ENCODE measurements around the gene RABGAP1. TPM values are rescaled to one million over a fixed set of nuclear protein-coding genes. Genes with fewer than 3 reads are reported as not detected.

The RABGAP1 gene
- total and polyA plus RNA-seq, 2 experiments from 2014 or later: 8.5 to 33.9 TPM

DNA sequence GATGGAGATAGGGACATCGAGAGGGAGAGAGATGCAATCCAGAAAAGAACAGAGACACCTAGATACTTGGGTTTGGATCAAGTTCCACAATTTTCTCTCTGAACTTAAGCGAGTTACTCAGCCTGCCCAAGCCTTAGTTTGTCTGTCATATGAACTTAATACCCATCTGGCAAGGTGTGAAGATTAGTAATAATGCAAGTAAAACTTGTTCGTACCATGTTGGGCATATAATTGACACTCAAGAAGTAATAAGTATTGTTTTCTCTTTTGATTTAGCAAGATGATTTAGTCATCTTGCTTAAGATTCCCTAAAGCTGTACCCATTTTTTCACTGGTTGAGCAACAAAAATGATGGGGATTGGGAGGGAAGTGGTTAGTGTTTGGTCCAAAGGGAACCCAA is 7.5 kb downstream of the RABGAP1 start (continued):
- TF ChIP-seq, protein P1, sequence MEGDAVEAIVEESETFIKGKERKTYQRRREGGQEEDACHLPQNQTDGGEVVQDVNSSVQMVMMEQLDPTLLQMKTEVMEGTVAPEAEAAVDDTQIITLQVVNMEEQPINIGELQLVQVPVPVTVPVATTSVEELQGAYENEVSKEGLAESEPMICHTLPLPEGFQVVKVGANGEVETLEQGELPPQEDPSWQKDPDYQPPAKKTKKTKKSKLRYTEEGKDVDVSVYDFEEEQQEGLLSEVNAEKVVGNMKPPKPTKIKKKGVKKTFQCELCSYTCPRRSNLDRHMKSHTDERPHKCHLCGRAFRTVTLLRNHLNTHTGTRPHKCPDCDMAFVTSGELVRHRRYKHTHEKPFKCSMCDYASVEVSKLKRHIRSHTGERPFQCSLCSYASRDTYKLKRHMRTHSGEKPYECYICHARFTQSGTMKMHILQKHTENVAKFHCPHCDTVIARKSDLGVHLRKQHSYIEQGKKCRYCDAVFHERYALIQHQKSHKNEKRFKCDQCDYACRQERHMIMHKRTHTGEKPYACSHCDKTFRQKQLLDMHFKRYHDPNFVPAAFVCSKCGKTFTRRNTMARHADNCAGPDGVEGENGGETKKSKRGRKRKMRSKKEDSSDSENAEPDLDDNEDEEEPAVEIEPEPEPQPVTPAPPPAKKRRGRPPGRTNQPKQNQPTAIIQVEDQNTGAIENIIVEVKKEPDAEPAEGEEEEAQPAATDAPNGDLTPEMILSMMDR (conservative IDR thresholded peaks at IDR 0.05; ENCODE audit: low read depth in 2 of 2): no peak
- TF ChIP-seq STAT1 (IDR thresholded peaks at IDR 0.05; ENCODE audit: unreplicated experiment): no peak

DNA sequence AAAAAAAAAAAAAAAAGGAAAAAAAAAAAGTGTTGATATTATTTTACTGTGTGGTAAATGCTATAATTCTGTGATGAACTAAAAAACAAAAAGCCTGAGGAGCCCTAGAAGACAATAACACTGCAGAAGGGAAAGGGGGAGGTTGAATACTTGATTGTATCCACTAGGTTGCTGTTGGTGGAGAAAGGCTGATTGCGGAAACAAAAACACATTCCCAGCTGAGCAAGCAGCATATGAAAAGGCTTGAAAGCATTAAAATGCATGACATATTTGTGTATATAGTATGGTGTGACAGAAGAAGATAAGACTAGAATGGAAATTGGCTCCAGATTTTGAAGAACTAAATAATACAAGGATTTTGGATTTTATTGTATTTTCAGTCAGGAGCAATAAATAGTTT is 8.9 kb downstream of the RABGAP1 start:
- Mint-ChIP-seq H3K27ac (peak overlapping the region; percentile 65), H3K36me3 (ENCODE audit: low read depth) (no peaks in the 10 kb centered on the region), H3K4me1 (peaks cover 57% of the 10 kb centered on the region), H3K4me3 (peak overlapping the region; percentile 32; the same call in 1 of the 3 replicates), H3K9me3 (no peaks in the 10 kb centered on the region), H3K27me3 (ENCODE audit: insufficient read depth, low read depth, poor library complexity) (peaks cover 3% of the 10 kb centered on the region)
- 0 out of 2 replicates have a peak overlapping the region, but pooled peaks have one; percentile 11 for H3K4me3 ChIP-seq
- no peak overlapping the region for H2AFZ ChIP-seq
- ATAC-seq (peak; percentile 77), DNase-seq (ENCODE audit: low spot score) (peak; percentile 45)
- H3K36me3 ChIP-seq (ENCODE audit: insufficient read depth): no peaks in the 10 kb centered on the region
- H3K4me1 ChIP-seq (ENCODE audit: insufficient read depth): peaks cover 44% of the 10 kb centered on the region
- peak overlapping the region; percentile 21 for H3K4me2 ChIP-seq
- peaks cover 99% of the 10 kb centered on the region for H3K79me2 ChIP-seq (replicated peaks; ENCODE audit: insufficient read depth)
- peak overlapping the region; percentile 41; the same call in 1 of the 2 replicates for H3K27ac ChIP-seq (ENCODE audit: low read depth)
- no peaks in the 10 kb centered on the region for H3K9me2 ChIP-seq (ENCODE audit: insufficient read depth)
- no peaks in the 10 kb centered on the region for H3K27me3 ChIP-seq (ENCODE audit: insufficient read depth)
- H3F3A ChIP-seq (replicated peaks; ENCODE audit: low read depth): no peaks in the 10 kb centered on the region
- H4K20me1 ChIP-seq (replicated peaks; ENCODE audit: insufficient read depth): peaks cover 8% of the 10 kb centered on the region; the same call in 1 of the 2 replicates
- no peak for TF ChIP-seq NANOG (IDR thresholded peaks at IDR 0.05; ENCODE audit: borderline replicate concordance)
- TF ChIP-seq, protein P1 (conservative IDR thresholded peaks at IDR 0.05; ENCODE audit: low read depth in 2 of 2): no peak
- TF ChIP-seq, protein P2, sequence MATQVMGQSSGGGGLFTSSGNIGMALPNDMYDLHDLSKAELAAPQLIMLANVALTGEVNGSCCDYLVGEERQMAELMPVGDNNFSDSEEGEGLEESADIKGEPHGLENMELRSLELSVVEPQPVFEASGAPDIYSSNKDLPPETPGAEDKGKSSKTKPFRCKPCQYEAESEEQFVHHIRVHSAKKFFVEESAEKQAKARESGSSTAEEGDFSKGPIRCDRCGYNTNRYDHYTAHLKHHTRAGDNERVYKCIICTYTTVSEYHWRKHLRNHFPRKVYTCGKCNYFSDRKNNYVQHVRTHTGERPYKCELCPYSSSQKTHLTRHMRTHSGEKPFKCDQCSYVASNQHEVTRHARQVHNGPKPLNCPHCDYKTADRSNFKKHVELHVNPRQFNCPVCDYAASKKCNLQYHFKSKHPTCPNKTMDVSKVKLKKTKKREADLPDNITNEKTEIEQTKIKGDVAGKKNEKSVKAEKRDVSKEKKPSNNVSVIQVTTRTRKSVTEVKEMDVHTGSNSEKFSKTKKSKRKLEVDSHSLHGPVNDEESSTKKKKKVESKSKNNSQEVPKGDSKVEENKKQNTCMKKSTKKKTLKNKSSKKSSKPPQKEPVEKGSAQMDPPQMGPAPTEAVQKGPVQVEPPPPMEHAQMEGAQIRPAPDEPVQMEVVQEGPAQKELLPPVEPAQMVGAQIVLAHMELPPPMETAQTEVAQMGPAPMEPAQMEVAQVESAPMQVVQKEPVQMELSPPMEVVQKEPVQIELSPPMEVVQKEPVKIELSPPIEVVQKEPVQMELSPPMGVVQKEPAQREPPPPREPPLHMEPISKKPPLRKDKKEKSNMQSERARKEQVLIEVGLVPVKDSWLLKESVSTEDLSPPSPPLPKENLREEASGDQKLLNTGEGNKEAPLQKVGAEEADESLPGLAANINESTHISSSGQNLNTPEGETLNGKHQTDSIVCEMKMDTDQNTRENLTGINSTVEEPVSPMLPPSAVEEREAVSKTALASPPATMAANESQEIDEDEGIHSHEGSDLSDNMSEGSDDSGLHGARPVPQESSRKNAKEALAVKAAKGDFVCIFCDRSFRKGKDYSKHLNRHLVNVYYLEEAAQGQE (IDR thresholded peaks at IDR 0.05; ENCODE audit: unreplicated experiment): no peak
- TF ChIP-seq ZNF114 (CRISPR knock-in tag; IDR thresholded peaks at IDR 0.05): no peak
- no peak for TF ChIP-seq EZH2phosphoT487 (IDR thresholded peaks at IDR 0.05; ENCODE audit: unreplicated experiment)
- TF ChIP-seq STAT1 (IDR thresholded peaks at IDR 0.05; ENCODE audit: unreplicated experiment): no peak
- no peak for TF ChIP-seq JUNB (IDR thresholded peaks at IDR 0.05; ENCODE audit: unreplicated experiment)
- TF ChIP-seq ZNF331 (CRISPR knock-in tag; IDR thresholded peaks at IDR 0.05; ENCODE audit: low read depth): no peak
- no peak for TF ChIP-seq POLR2AphosphoS5 (IDR thresholded peaks at IDR 0.05; ENCODE audit: low read depth)
- no peak for TF ChIP-seq CREB1 (CRISPR knock-in tag; IDR thresholded peaks at IDR 0.05; ENCODE audit: low read depth)
- TF ChIP-seq, protein P3, sequence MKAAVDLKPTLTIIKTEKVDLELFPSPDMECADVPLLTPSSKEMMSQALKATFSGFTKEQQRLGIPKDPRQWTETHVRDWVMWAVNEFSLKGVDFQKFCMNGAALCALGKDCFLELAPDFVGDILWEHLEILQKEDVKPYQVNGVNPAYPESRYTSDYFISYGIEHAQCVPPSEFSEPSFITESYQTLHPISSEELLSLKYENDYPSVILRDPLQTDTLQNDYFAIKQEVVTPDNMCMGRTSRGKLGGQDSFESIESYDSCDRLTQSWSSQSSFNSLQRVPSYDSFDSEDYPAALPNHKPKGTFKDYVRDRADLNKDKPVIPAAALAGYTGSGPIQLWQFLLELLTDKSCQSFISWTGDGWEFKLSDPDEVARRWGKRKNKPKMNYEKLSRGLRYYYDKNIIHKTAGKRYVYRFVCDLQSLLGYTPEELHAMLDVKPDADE (IDR thresholded peaks at IDR 0.05): no peak

Data from GM23338 (cell line).